Measurements from ENCODE around the gene DGKQ.

The DGKQ gene

DNA sequence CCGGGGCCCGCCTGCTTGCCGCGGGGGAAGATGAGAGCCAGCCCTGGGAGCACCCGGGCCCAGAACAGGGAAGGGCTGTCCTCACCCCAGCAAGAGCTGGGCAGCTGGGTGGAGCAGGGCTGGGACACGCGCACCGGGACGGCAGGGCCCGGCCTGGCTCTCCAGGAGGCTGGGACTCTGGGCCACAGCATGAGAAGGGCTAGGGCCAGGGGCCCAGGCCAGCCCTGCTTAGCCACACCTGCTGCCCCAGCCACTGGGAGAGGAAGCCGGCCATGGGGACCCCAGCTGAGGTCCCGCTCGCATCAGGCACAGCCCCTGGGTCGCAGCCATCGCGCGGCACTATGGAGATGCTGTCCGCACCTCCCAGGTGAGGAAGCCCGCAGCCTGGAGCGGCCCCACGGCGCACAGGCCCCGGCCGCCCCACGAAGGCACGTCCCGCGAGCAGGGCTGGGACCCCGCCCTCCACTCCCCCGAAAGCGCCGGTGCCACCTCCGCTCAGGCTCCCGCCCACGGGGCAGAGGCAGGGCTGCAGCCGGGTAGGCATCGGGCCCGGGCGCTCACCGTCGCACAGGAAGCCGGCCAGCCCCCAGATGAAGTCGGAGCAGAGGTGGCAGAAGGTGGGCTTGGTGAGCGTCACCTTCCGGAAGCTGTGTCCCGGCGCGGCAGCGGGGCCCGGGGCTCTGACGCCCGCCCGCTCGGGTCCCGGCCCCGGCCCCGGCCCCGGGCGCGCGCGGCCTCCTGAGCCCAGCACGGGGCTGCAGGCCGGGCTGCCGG is 531 bp downstream of the DGKQ start:
- Histone ChIP-seq H3K9ac (ENCODE audit: low read length) (peak overlapping the region; percentile 68), H2BK15ac (replicated peaks; ENCODE audit: low read depth) (no peak overlapping the region), H3K4ac (ENCODE audit: low read depth, low read length) (no peak overlapping the region), H4K8ac (ENCODE audit: low read depth, low read length) (no peak overlapping the region), H3K23ac (ENCODE audit: low read length) (peak overlapping the region; percentile 94), H2AK5ac (ENCODE audit: low read length) (no peak overlapping the region), H3K4me2 (ENCODE audit: low read length) (peak overlapping the region; percentile 24), H2BK120ac (ENCODE audit: low read depth, low read length) (no peak overlapping the region), H3K36me3 (ENCODE audit: control insufficient read depth, insufficient read depth, low read length) (no peaks in the 10 kb centered on the region), H3K56ac (ENCODE audit: low read length) (peak overlapping the region; percentile 81), H4K5ac (ENCODE audit: low read length) (no peak overlapping the region), H3K4me1 (ENCODE audit: control insufficient read depth, low read depth, low read length) (peaks cover 12% of the 10 kb centered on the region), H3K79me2 (ENCODE audit: control insufficient read depth, insufficient read depth, low read length) (no peaks in the 10 kb centered on the region), H3K79me1 (ENCODE audit: low read length) (no peaks in the 10 kb centered on the region), H3K27ac (ENCODE audit: low read depth, low read length) (no peak overlapping the region), H3K27me3 (ENCODE audit: insufficient read depth, low read length, poor library complexity) (peaks cover under 1% of the 10 kb centered on the region), H3K18ac (ENCODE audit: low read length) (no peak overlapping the region), H3K4me3 (ENCODE audit: low read length) (peak overlapping the region; percentile 49), H2BK5ac (ENCODE audit: low read length) (no peak overlapping the region)
- WGBS (ENCODE audit: extremely low coverage, insufficient coverage, low lambda C conversion rate): no CpG with 5 or more reads among the region's 65 CpGs
- DNase-seq: no peak

DNA sequence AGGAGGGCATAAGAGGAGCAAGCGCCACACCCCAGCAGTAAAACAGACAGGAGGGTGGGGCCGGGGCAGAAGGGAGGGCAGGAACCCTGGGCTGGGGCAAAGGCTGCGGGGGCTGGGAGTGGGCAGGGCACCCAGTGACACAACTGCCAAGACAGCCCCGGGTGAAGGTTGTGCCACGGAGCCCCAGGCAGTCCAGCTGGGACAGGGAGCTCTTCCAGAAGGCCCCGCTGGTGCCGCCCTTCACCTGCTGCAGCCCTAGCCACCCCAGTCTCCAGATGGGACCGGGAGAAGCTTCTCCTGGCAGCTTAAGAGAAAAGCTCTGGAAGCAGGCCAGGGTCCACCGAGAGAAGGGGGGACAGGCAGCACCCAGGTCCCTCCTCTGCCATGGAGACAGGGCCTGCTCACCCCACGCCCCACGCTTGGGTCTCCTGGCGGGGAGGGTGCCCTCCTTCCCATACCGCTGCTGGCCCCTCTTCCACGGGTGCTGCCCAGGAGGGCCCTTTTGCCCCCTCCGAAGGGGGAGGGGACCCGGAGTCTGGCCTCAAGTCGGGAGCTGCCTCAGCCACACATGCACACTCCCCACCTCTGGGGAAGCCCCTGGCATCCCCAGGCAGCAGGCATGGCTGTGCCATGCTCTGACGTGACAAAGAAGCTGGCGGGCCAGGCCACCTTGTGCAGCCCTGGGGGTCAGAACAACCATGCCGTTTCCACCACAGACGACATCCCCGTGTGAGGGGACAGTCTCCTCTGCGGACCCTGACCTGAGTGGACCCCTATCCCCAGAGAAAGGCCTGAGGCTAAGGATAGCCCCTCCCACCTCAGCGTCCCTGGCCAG is 1.5 kb downstream of the DGKQ start:
- no peak overlapping the region for H3K18ac ChIP-seq (ENCODE audit: low read length)
- H3K79me1 ChIP-seq (ENCODE audit: low read length): no peaks in the 10 kb centered on the region
- H2BK15ac ChIP-seq (replicated peaks; ENCODE audit: low read depth): no peak overlapping the region
- DNase-seq: no peak
- H3K4ac ChIP-seq (ENCODE audit: low read depth, low read length): no peak overlapping the region
- peaks cover 12% of the 10 kb centered on the region for H3K4me1 ChIP-seq (ENCODE audit: control insufficient read depth, low read depth, low read length)
- no peak overlapping the region for H3K56ac ChIP-seq (ENCODE audit: low read length)
- H4K8ac ChIP-seq (ENCODE audit: low read depth, low read length): no peak overlapping the region
- H2BK120ac ChIP-seq (ENCODE audit: low read depth, low read length): no peak overlapping the region
- no peak overlapping the region for H3K4me2 ChIP-seq (ENCODE audit: low read length)
- H3K4me3 ChIP-seq (ENCODE audit: low read length): no peak overlapping the region
- no peak overlapping the region for H2BK5ac ChIP-seq (ENCODE audit: low read length)
- no peak overlapping the region for H3K23ac ChIP-seq (ENCODE audit: low read length)
- H3K27me3 ChIP-seq (ENCODE audit: insufficient read depth, low read length, poor library complexity): peaks cover 5% of the 10 kb centered on the region
- H3K27ac ChIP-seq (ENCODE audit: low read depth, low read length): no peak overlapping the region
- H3K79me2 ChIP-seq (ENCODE audit: control insufficient read depth, insufficient read depth, low read length): no peaks in the 10 kb centered on the region
- H2AK5ac ChIP-seq (ENCODE audit: low read length): no peak overlapping the region
- H3K36me3 ChIP-seq (ENCODE audit: control insufficient read depth, insufficient read depth, low read length): no peaks in the 10 kb centered on the region
- H4K5ac ChIP-seq (ENCODE audit: low read length): no peak overlapping the region
- H3K9ac ChIP-seq (ENCODE audit: low read length): no peak overlapping the region
- no CpG with 5 or more reads among the region's 24 CpGs for WGBS (ENCODE audit: extremely low coverage, insufficient coverage, low lambda C conversion rate)

DNA sequence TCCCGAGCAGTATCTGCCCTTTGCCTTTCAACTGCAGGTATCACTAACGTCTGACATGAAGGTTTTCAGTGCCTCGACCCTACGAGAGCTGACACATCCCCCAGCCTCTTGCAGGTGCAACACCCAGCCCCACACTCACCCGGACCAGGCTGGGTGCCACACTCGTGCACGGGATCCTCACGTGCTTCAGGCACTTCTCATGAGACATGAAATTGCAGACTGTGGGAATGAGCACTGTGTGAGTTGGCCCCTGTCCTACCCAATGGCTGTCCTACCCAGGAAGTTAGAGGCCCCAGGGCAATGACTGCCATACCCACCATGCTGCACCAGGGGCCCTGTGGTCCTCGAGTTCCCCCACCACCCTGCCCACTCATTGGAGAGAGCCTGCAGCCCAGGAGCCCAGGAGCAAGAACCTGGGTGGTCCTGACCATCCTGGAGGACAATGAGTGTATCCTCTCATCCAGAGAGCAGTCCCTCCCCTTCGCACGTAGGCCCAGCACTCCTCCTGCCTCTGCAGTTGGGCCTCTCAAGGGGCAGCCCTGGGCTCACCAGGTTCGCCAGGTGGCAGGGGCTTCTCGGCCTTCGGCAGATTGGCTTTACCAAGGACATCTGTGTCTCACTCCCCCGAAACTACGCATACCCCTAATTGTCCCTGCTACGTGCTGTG is 2.4 kb downstream of the DGKQ start:
- no peaks in the 10 kb centered on the region for H3K36me3 ChIP-seq (ENCODE audit: control insufficient read depth, insufficient read depth, low read length)
- H3K4ac ChIP-seq (ENCODE audit: low read depth, low read length): no peak overlapping the region
- DNase-seq: no peak
- H2BK5ac ChIP-seq (ENCODE audit: low read length): no peak overlapping the region
- no peaks in the 10 kb centered on the region for H3K79me1 ChIP-seq (ENCODE audit: low read length)
- H3K4me1 ChIP-seq (ENCODE audit: control insufficient read depth, low read depth, low read length): peaks cover 12% of the 10 kb centered on the region
- peak overlapping the region; percentile 66 for H3K23ac ChIP-seq (ENCODE audit: low read length)
- no peak overlapping the region for H3K56ac ChIP-seq (ENCODE audit: low read length)
- H4K8ac ChIP-seq (ENCODE audit: low read depth, low read length): no peak overlapping the region
- H3K18ac ChIP-seq (ENCODE audit: low read length): no peak overlapping the region
- H3K79me2 ChIP-seq (ENCODE audit: control insufficient read depth, insufficient read depth, low read length): no peaks in the 10 kb centered on the region
- H2BK15ac ChIP-seq (replicated peaks; ENCODE audit: low read depth): no peak overlapping the region
- H4K5ac ChIP-seq (ENCODE audit: low read length): no peak overlapping the region
- H3K27me3 ChIP-seq (ENCODE audit: insufficient read depth, low read length, poor library complexity): peaks cover 5% of the 10 kb centered on the region
- no peak overlapping the region for H3K4me2 ChIP-seq (ENCODE audit: low read length)
- WGBS (ENCODE audit: extremely low coverage, insufficient coverage, low lambda C conversion rate): no CpG with 5 or more reads among the region's 17 CpGs
- H3K4me3 ChIP-seq (ENCODE audit: low read length): no peak overlapping the region
- H3K27ac ChIP-seq (ENCODE audit: low read depth, low read length): no peak overlapping the region
- H3K9ac ChIP-seq (ENCODE audit: low read length): no peak overlapping the region
- no peak overlapping the region for H2BK120ac ChIP-seq (ENCODE audit: low read depth, low read length)
- H2AK5ac ChIP-seq (ENCODE audit: low read length): no peak overlapping the region

DNA sequence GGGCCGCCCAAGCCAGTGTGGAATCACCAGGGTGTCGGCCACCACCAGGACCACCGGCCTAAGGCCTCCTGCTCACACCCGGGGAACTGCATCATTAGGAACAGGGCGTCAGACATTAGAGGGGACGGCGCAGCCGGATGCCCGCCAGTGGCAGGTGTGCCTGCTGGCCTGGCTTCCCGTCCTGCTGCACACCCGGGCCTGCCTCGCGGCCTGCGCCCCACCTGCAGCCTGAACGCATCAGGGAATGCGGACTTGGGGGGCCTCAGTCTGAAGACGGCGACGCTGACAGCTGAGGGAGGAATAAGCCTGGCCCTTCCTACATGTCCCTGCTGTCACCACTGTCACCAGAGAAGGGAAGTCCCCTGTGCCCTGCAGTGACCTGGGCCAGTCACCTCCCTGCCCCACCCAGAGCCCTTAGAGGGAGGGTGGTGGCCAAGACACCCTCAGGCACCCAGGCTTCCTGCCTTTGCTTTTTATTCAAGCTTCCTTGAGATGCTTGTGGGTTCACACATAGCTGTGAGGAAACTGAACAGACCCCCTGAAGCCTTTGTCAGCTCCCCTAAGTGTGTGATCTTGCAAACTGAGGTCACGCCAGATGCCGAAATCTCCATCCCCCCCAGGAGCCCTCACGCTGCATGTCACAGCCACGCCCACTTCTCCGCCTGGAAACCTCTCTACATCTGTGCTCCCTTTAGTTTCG is 3.2 kb downstream of the DGKQ start:
- Histone ChIP-seq H3K27me3 (ENCODE audit: insufficient read depth, low read length, poor library complexity) (peaks cover 5% of the 10 kb centered on the region), H2BK5ac (ENCODE audit: low read length) (no peak overlapping the region), H2BK120ac (ENCODE audit: low read depth, low read length) (no peak overlapping the region), H3K23ac (ENCODE audit: low read length) (no peak overlapping the region), H3K4me3 (ENCODE audit: low read length) (no peak overlapping the region), H2AK5ac (ENCODE audit: low read length) (no peak overlapping the region), H3K4me1 (ENCODE audit: control insufficient read depth, low read depth, low read length) (peaks cover 12% of the 10 kb centered on the region), H3K56ac (ENCODE audit: low read length) (no peak overlapping the region), H3K79me1 (ENCODE audit: low read length) (no peaks in the 10 kb centered on the region), H3K9ac (ENCODE audit: low read length) (no peak overlapping the region), H4K5ac (ENCODE audit: low read length) (no peak overlapping the region), H3K4ac (ENCODE audit: low read depth, low read length) (no peak overlapping the region), H4K8ac (ENCODE audit: low read depth, low read length) (no peak overlapping the region), H3K27ac (ENCODE audit: low read depth, low read length) (no peak overlapping the region), H3K4me2 (ENCODE audit: low read length) (no peak overlapping the region), H3K18ac (ENCODE audit: low read length) (no peak overlapping the region), H3K36me3 (ENCODE audit: control insufficient read depth, insufficient read depth, low read length) (no peaks in the 10 kb centered on the region), H2BK15ac (replicated peaks; ENCODE audit: low read depth) (no peak overlapping the region), H3K79me2 (ENCODE audit: control insufficient read depth, insufficient read depth, low read length) (no peaks in the 10 kb centered on the region)
- WGBS (ENCODE audit: extremely low coverage, insufficient coverage, low lambda C conversion rate): no CpG with 5 or more reads among the region's 25 CpGs
- peak; percentile 72 for DNase-seq

DNA sequence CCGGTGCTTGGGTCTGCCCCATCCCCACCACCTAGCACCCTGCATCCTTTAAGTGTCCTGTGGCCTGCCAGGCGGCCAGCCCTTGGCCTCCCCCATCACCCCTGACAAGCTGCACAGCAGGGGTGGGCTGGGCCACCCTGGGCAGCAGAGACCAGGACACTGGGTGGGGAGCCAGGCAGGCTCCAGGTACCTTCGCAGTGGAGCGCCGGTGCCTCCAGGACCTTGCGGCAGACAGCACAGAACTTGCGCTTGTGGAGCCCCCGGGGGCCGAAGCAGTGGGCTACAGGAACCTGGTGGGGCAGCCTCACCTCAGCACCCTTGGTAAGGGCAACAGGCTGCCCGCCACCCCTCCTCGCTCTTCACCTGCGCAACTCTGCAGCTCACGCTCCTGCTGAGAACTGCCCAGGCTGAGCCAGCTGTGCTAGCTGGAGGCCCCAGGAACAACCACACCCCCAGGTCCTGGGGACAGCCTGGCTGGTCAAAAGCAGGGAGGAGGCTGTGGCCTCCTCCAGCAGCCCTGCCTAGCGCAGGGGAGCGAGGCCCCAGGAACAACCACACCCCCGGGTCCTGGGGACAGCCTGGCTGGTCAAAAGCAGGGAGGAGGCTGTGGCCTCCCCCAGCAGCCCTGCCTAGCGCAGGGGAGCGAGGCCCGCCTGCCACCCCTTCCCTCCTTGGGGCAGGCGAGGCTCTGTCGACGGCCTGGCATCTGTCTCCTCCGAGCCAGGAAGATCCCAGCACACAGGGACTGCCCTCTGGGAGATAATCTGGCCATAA is 4.6 kb downstream of the DGKQ start:
- H3K4me1 ChIP-seq (ENCODE audit: control insufficient read depth, low read depth, low read length): peaks cover 12% of the 10 kb centered on the region
- H3K9ac ChIP-seq (ENCODE audit: low read length): no peak overlapping the region
- no peak overlapping the region for H4K8ac ChIP-seq (ENCODE audit: low read depth, low read length)
- H3K56ac ChIP-seq (ENCODE audit: low read length): no peak overlapping the region
- H3K4ac ChIP-seq (ENCODE audit: low read depth, low read length): no peak overlapping the region
- no peaks in the 10 kb centered on the region for H3K79me2 ChIP-seq (ENCODE audit: control insufficient read depth, insufficient read depth, low read length)
- no CpG with 5 or more reads among the region's 23 CpGs for WGBS (ENCODE audit: extremely low coverage, insufficient coverage, low lambda C conversion rate)
- no peak overlapping the region for H3K4me3 ChIP-seq (ENCODE audit: low read length)
- H4K5ac ChIP-seq (ENCODE audit: low read length): no peak overlapping the region
- H3K18ac ChIP-seq (ENCODE audit: low read length): no peak overlapping the region
- H3K36me3 ChIP-seq (ENCODE audit: control insufficient read depth, insufficient read depth, low read length): no peaks in the 10 kb centered on the region
- H3K23ac ChIP-seq (ENCODE audit: low read length): no peak overlapping the region
- H2BK5ac ChIP-seq (ENCODE audit: low read length): no peak overlapping the region
- no peak overlapping the region for H2AK5ac ChIP-seq (ENCODE audit: low read length)
- peaks cover 5% of the 10 kb centered on the region for H3K27me3 ChIP-seq (ENCODE audit: insufficient read depth, low read length, poor library complexity)
- no peak for DNase-seq
- no peak overlapping the region for H2BK120ac ChIP-seq (ENCODE audit: low read depth, low read length)
- no peak overlapping the region for H3K27ac ChIP-seq (ENCODE audit: low read depth, low read length)
- no peak overlapping the region for H3K4me2 ChIP-seq (ENCODE audit: low read length)
- H3K79me1 ChIP-seq (ENCODE audit: low read length): no peaks in the 10 kb centered on the region
- H2BK15ac ChIP-seq (replicated peaks; ENCODE audit: low read depth): no peak overlapping the region

Data from mesendoderm (in vitro differentiated cells).